Esophagus muscularis mucosa (tissue), 4 donors: Measurements from ENCODE around the gene HDAC4. TPM values are rescaled to one million over a fixed set of nuclear protein-coding genes. Genes with fewer than 3 reads are reported as not detected.

Source experiments
- DNase-seq: peaks from one replicate; pipeline ENCODE4 v3.0.0-alpha.2; 2017; ENCODE audit errors: extremely low spot score
- H3K27ac ChIP-seq, 4 donors: fragments of 200-600 bp; sonication (generic); replicated peaks in 1 of 4; 1 replicate in 3 of 4; 2 replicates in 1 of 4; pipeline ENCODE4 v1.5.1; 2016 to 2019; ENCODE audit warnings: mild to moderate bottlenecking in 1 of 4
- H3K27me3 ChIP-seq, 4 donors: fragments of 200-600 bp; sonication (generic); one replicate each; pipeline versions ENCODE4 v1.5.1 to v1.6.0; 2016 to 2019
- H3K36me3 ChIP-seq, 4 donors: fragments of 200-600 bp; sonication (generic); one replicate each; pipeline ENCODE4 v1.5.1; 2016 to 2019
- H3K4me1 ChIP-seq, 4 donors: fragments of 200-600 bp; sonication (generic); one replicate each; pipeline ENCODE4 v1.5.1; 2016 to 2019
- H3K4me3 ChIP-seq, 4 donors: fragments of 200-600 bp; sonication (generic); 1 replicate in 2 of 4; 2 replicates in 2 of 4; pipeline ENCODE4 v1.5.1; 2016 to 2019; ENCODE audit warnings: mild to moderate bottlenecking in 4 of 4, moderate library complexity in 1 of 4
- H3K9me3 ChIP-seq, 4 donors: fragments of 200-600 bp; sonication (generic); 1 replicate in 3 of 4; 2 replicates in 1 of 4; pipeline ENCODE4 v1.5.1; 2016 to 2019
- EP300 ChIP-seq: sonication (generic); formaldehyde crosslinking; IDR thresholded peaks from one replicate; pipeline ENCODE4 v1.6.1; 2017; ENCODE audit warnings: antibody characterized with exemption
- POLR2A ChIP-seq: fragments of 450-650 bp; IDR thresholded peaks from one replicate; pipeline ENCODE4 v1.6.1; 2017; ENCODE audit warnings: antibody characterized with exemption, moderate library complexity, mild to moderate bottlenecking, low read depth
- POLR2AphosphoS5 ChIP-seq, 2 donors: sonication (generic); formaldehyde crosslinking; IDR thresholded peaks; one replicate each; pipeline ENCODE4 v1.6.1; 2017; ENCODE audit warnings: antibody characterized with exemption in 2 of 2
- WGBS: methylation state at CpG from one replicate; pipeline ENCODE4 v1.1.5; 2018; 5-methylcytosine and 5-hydroxymethylcytosine counted together
- intact Hi-C: fragments of 100-400 bp; cut with DNase I; formaldehyde crosslinking; loops from one replicate; pipeline ENCODE4 v1.15.1; 2023
- total RNA-seq, 4 donors: library from RNA; depleted of rRNA; stranded (reverse); fragments of >200 nt; gene quantifications; one replicate each; pipeline versions ENCODE4 v1.1.0 to v1.2.1, GENCODE V29; 2016
- TF ChIP-seq, protein P1 (sequence below), 3 experiments: fragments of 200-600 bp in 2 of 3; fragments of 450-650 bp in 1 of 3; sonication (generic) in 2 of 3; IDR thresholded peaks; one replicate each; pipeline ENCODE4 v1.5.1; 2017 to 2019; ENCODE audit warnings: antibody characterized with exemption in 3 of 3, mild to moderate bottlenecking in 2 of 3, moderate library complexity in 1 of 3

The HDAC4 gene
- total RNA-seq, 4 donors from 2014 or later: 59.4 to 119 (median 76.1) TPM

DNA sequence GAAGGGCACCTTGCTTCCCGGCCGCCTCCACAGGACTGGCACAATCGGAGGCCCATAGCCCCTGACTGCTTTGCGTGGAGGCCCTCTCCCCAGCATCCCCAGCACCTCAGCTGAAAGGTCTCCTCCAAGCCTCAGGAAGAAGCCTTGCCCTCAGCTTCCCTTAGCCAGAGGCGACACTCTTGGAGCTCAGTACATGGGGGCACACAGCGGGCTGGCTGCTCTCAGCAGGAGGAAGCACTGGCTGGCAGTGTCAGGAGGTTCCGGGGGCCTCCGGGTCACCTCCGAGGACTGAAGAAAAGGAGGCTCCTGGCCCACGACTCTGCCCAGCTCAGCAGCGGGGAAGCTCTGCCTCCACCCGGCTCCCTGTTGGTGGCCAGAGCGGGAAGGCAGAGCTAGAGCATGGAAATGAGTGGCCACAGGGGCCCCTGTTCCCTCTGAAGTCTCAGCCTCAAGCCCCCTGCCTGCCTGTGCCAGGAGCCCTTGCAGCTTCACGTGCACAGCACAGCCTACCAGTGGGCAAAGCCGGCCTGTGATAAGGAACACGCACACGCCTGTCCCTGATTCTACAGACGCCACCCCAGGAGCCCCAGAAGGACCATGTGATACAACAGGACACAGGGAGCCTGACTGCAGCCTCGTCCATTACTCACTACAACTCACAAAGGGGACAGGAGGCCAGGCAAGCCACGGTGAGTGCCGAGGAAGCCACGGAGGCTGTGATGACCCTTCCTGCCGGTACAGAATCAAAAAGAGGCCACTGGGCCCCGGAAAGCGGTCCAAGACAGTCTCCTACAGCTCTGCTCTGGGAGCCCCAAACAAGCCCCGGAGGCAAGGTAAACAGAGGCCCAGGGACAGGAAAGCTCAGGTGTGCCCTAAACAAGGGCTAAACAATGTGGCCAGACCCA, 15.5 kb downstream of the HDAC4 start:
- 98% methylated on average over 11 of the region's 26 CpGs for WGBS

DNA sequence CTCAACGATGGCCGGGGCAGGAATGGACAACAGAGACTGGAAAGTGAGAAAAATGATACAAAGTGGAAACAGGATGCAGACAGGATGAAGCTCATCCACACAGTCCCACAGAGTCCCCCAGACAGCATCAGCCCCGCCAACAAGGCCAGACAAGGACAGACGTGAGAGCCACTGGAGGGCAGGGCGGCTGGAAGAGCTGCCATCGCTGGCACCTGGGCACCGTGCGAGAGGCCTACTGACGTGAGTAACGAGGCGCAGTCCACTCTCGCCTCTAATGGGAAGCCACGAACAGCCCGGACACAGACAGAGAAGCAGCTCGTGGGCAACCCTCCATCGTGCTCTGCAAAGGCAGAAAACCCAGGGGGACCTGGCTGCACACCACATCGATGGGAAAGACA, 17.1 kb downstream of the HDAC4 start:
- DNase-seq: no peak
- no peak for TF ChIP-seq POLR2A
- TF ChIP-seq, protein P1, sequence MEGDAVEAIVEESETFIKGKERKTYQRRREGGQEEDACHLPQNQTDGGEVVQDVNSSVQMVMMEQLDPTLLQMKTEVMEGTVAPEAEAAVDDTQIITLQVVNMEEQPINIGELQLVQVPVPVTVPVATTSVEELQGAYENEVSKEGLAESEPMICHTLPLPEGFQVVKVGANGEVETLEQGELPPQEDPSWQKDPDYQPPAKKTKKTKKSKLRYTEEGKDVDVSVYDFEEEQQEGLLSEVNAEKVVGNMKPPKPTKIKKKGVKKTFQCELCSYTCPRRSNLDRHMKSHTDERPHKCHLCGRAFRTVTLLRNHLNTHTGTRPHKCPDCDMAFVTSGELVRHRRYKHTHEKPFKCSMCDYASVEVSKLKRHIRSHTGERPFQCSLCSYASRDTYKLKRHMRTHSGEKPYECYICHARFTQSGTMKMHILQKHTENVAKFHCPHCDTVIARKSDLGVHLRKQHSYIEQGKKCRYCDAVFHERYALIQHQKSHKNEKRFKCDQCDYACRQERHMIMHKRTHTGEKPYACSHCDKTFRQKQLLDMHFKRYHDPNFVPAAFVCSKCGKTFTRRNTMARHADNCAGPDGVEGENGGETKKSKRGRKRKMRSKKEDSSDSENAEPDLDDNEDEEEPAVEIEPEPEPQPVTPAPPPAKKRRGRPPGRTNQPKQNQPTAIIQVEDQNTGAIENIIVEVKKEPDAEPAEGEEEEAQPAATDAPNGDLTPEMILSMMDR (IDR thresholded peaks at IDR 0.05): no peak
- no peak for TF ChIP-seq POLR2AphosphoS5 (IDR thresholded peaks at IDR 0.05)
- TF ChIP-seq EP300: no peak
- no peak overlapping the region for H3K27ac ChIP-seq

More for the DNA sequence above, 15.5 kb downstream of the HDAC4 start:
- peaks cover 0 to 21% (median 18%) of the 10 kb centered on the region in 4 donors for H3K36me3 ChIP-seq
- TF ChIP-seq POLR2AphosphoS5 (IDR thresholded peaks at IDR 0.05) (no peak), POLR2A (no peak), EP300 (no peak)
- TF ChIP-seq, protein P1 (IDR thresholded peaks at IDR 0.05): no peak
- H3K9me3 ChIP-seq: no peaks in the 10 kb centered on the region
- H3K27me3 ChIP-seq: no peaks in the 10 kb centered on the region
- no peak overlapping the region for H3K27ac ChIP-seq
- intact Hi-C loops: no loop called here
- no peak overlapping the region for H3K4me3 ChIP-seq
- peaks cover 0 to 29% (median 16%) of the 10 kb centered on the region in 4 donors for H3K4me1 ChIP-seq
- no peak for DNase-seq

DNA sequence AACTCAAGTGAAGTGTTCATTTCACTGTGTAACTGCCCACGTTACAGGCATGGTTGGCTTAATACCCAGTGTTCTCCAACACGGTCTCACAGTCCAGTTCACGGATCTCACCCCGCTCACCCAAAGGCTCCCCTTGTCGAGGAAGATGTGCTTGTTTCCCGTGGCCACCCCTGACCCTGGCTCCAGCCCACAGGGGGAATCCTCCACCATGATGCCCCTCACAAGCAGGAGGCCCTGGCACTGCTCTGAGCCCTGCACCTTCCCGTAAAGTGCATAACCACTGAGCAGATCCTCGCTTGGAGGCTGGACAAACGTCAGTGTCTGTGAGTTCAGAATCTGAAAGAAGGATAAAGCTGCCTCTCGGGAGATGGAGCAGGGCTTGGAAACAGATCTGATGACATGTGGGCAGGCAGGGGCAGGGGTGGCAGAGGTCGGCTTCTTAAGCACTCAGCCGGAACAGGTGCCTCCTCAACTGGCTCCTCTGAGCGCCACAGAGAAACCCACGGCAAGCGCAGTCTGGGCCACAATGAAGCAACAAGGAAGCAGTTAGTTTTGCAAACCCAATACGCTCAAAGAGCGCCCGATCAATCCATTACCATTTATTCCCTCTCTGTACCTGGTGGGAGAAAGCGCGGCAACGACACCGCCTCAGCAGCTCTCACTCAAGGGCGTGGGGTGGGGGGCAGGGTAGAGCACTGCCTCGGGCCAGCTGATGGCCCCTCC, 17.6 kb downstream of the HDAC4 start:
- no peaks in the 10 kb centered on the region for H3K9me3 ChIP-seq
- peaks cover 0 to 15% (median 9%) of the 10 kb centered on the region in 4 donors for H3K36me3 ChIP-seq
- no peak for DNase-seq
- intact Hi-C loops: no loop called here
- peaks cover 12 to 45% (median 33%) of the 10 kb centered on the region in 4 donors for H3K4me1 ChIP-seq
- H3K4me3 ChIP-seq: no peak overlapping the region
- TF ChIP-seq, protein P1 (IDR thresholded peaks at IDR 0.05): no peak
- TF ChIP-seq POLR2AphosphoS5 (IDR thresholded peaks at IDR 0.05): no peak
- no peak for TF ChIP-seq POLR2A
- TF ChIP-seq EP300: no peak
- H3K27ac ChIP-seq: no peak overlapping the region
- WGBS: 98% methylated on average over 24 of the region's 24 CpGs
- H3K27me3 ChIP-seq: no peaks in the 10 kb centered on the region

More for the DNA sequence above, 17.1 kb downstream of the HDAC4 start:
- Histone ChIP-seq H3K4me3 (no peak overlapping the region), H3K4me1 (peaks cover 12 to 42% (median 29%) of the 10 kb centered on the region in 4 donors), H3K36me3 (peaks cover 0 to 20% (median 10%) of the 10 kb centered on the region in 4 donors), H3K27me3 (no peaks in the 10 kb centered on the region), H3K9me3 (no peaks in the 10 kb centered on the region)
- intact Hi-C loops: no loop called here
- WGBS: 94% methylated on average over 6 of the region's 17 CpGs

DNA sequence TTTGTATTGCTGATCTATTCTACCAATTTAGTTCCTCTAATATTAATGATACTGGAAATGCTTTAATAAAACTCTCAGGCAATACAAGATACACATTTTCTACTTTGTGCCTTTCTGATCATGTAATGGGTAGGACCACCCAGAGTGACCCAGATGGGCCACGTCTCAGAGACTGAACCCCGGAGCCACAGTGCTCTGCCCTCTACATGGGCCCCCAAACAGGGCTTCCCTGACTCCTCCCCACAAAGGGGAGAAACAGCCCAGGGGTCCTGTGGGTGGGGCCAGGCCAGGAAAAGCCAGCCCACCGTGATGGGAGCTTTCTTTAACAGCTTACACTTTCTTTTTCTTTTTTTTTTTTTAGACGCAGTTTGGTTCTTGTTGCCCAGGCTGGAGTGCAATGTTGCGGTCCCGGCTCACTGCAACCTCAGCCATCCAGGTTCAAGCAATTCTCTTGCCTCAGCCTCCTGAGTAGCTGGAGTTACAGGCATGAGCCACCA, 18.4 kb downstream of the HDAC4 start:
- H3K9me3 ChIP-seq: no peaks in the 10 kb centered on the region
- peaks cover 0 to 22% (median 10%) of the 10 kb centered on the region in 4 donors for H3K36me3 ChIP-seq
- WGBS: 77% methylated on average over 6 of the region's 6 CpGs
- H3K4me1 ChIP-seq: peaks cover 12 to 42% (median 33%) of the 10 kb centered on the region in 4 donors
- no peak for DNase-seq
- H3K4me3 ChIP-seq: no peak overlapping the region
- intact Hi-C loops: no loop called here
- no peaks in the 10 kb centered on the region for H3K27me3 ChIP-seq
- H3K27ac ChIP-seq: no peak overlapping the region
- TF ChIP-seq EP300: no peak
- TF ChIP-seq POLR2A: no peak
- no peak for TF ChIP-seq POLR2AphosphoS5 (IDR thresholded peaks at IDR 0.05)
- TF ChIP-seq, protein P1 (IDR thresholded peaks at IDR 0.05): no peak
